ENCODE data around the gene RICTOR.

Gene RICTOR

GRCh38 chr5:39074017-39074814 is at the start of gene RICTOR:
Gene RICTOR (minus strand): TSS chr5:39074399. CDS start chr5:39074377, 22 bp downstream.
- peak; percentile 69 to 83 for DNase-seq (ENCODE audit: low read depth in 2 of 2, low spot score in 1 of 2)

- no peak for DNase-seq (ENCODE audit: low read depth in 2 of 2, low spot score in 1 of 2)
Measured at GRCh38 chr5:39121922-39122321, 47.7 kb upstream of the RICTOR start.

GRCh38 chr5:39121315-39121714 is 47.1 kb upstream of the RICTOR start:
- no peak for DNase-seq (ENCODE audit: low read depth in 2 of 2, low spot score in 1 of 2)

- no peak for DNase-seq (ENCODE audit: low read depth in 2 of 2, low spot score in 1 of 2)
Measured at GRCh38 chr5:39120052-39120420, 45.8 kb upstream of the RICTOR start.

GRCh38 chr5:39119404-39120051 is 45.3 kb upstream of the RICTOR start:
- DNase-seq (ENCODE audit: low read depth in 2 of 2, low spot score in 1 of 2), result no peak

- no peak for DNase-seq (ENCODE audit: low read depth in 2 of 2, low spot score in 1 of 2)
Measured at GRCh38 chr5:39118638-39119037, 44.4 kb upstream of the RICTOR start.

GRCh38 chr5:39117401-39117800 is 43.2 kb upstream of the RICTOR start:
- no peak for DNase-seq (ENCODE audit: low read depth in 2 of 2, low spot score in 1 of 2)

- DNase-seq (ENCODE audit: low read depth in 2 of 2, low spot score in 1 of 2), result no peak
Measured at GRCh38 chr5:39116344-39117170, 42.4 kb upstream of the RICTOR start.

- no peak for DNase-seq (ENCODE audit: low read depth in 2 of 2, low spot score in 1 of 2)
Measured at GRCh38 chr5:39115644-39116343, 41.6 kb upstream of the RICTOR start.

- no peak for DNase-seq (ENCODE audit: low read depth in 2 of 2, low spot score in 1 of 2)
Measured at GRCh38 chr5:39114155-39114554, 40.0 kb upstream of the RICTOR start.

GRCh38 chr5:39113354-39113953 is 39.3 kb upstream of the RICTOR start:
- no peak for DNase-seq (ENCODE audit: low read depth in 2 of 2, low spot score in 1 of 2)

GRCh38 chr5:39109606-39110005 is 35.4 kb upstream of the RICTOR start:
- DNase-seq (ENCODE audit: low read depth in 2 of 2, low spot score in 1 of 2), result no peak

GRCh38 chr5:39108987-39109386 is 34.8 kb upstream of the RICTOR start:
- DNase-seq (ENCODE audit: low read depth in 2 of 2, low spot score in 1 of 2), result no peak

- DNase-seq (ENCODE audit: low read depth in 2 of 2, low spot score in 1 of 2), result no peak
Measured at GRCh38 chr5:39107350-39107749, 33.2 kb upstream of the RICTOR start.

- no peak for DNase-seq (ENCODE audit: low read depth in 2 of 2, low spot score in 1 of 2)
Measured at GRCh38 chr5:39106322-39106721, 32.1 kb upstream of the RICTOR start.

- DNase-seq (ENCODE audit: low read depth in 2 of 2, low spot score in 1 of 2), result no peak
Measured at GRCh38 chr5:39104221-39104620, 30.0 kb upstream of the RICTOR start.

- no peak for DNase-seq (ENCODE audit: low read depth in 2 of 2, low spot score in 1 of 2)
Measured at GRCh38 chr5:39102684-39103155, 28.5 kb upstream of the RICTOR start.

GRCh38 chr5:39100851-39101396 is 26.7 kb upstream of the RICTOR start:
- no peak for DNase-seq (ENCODE audit: low read depth in 2 of 2, low spot score in 1 of 2)

GRCh38 chr5:39100301-39100850 is 26.2 kb upstream of the RICTOR start:
- no peak for DNase-seq (ENCODE audit: low read depth in 2 of 2, low spot score in 1 of 2)

GRCh38 chr5:39099831-39100230 is 25.6 kb upstream of the RICTOR start:
- no peak for DNase-seq (ENCODE audit: low read depth in 2 of 2, low spot score in 1 of 2)

Data from stimulated activated CD8-positive, alpha-beta memory T cell treated with anti-CD3 and anti-CD28 coated beads, Interleukin-4, amount 100 ng/mL, for 1 hour (primary cell).